CD14-positive monocyte (primary cell): Measurements from ENCODE around the gene SPART. TPM values are rescaled to one million over a fixed set of nuclear protein-coding genes. Genes with fewer than 3 reads are reported as not detected.
A peak's percentile ranks its signal among the peaks of the same experiment; 100 is the strongest.

Source experiments
- DNase-seq, 3 donors: peaks; one replicate each; pipeline ENCODE4 v3.0.0-alpha.2; 2011 to 2022
- H2AFZ ChIP-seq: 2 replicates; pipeline ENCODE4 v1.6.0; 2012; ENCODE audit warnings: mild to moderate bottlenecking, low read depth, low read length, inconsistent platforms; ENCODE audit not compliant: insufficient read depth, poor library complexity, severe bottlenecking
- H3K27ac ChIP-seq, 2 donors: 1 replicate in 1 of 2; 2 replicates in 1 of 2; pipeline ENCODE4 v1.5.1; 2012 to 2013; ENCODE audit warnings: low read length in 2 of 2, control low read depth in 1 of 2, inconsistent platforms in 1 of 2, low read depth in 1 of 2, mild to moderate bottlenecking in 1 of 2
- H3K27me3 ChIP-seq, 2 donors: one replicate each; pipeline versions ENCODE4 v1.6.0 to v1.6.1; 2011 to 2013; ENCODE audit warnings: low read length in 2 of 2; ENCODE audit not compliant: control insufficient read depth in 2 of 2, insufficient read depth in 2 of 2
- H3K36me3 ChIP-seq, 2 donors: replicated peaks in 1 of 2; 1 replicate in 1 of 2; 2 replicates in 1 of 2; pipeline versions ENCODE4 v1.5.1 to v1.6.1; 2012 to 2013; ENCODE audit warnings: low read length in 2 of 2, control low read depth in 1 of 2, inconsistent platforms in 1 of 2, mild to moderate bottlenecking in 1 of 2; ENCODE audit not compliant: insufficient read depth in 2 of 2, control insufficient read depth in 1 of 2
- H3K4me1 ChIP-seq, 2 donors: 1 replicate in 1 of 2; 2 replicates in 1 of 2; pipeline versions ENCODE4 v1.5.1 to v1.6.1; 2012 to 2013; ENCODE audit warnings: low read length in 2 of 2, control low read depth in 1 of 2, inconsistent platforms in 1 of 2, mild to moderate bottlenecking in 1 of 2, moderate library complexity in 1 of 2; ENCODE audit not compliant: insufficient read depth in 2 of 2, control insufficient read depth in 1 of 2
- H3K4me2 ChIP-seq: replicated peaks from 2 replicates; pipeline ENCODE3; 2012; ENCODE audit warnings: low read length, moderate library complexity, mild to moderate bottlenecking; ENCODE audit not compliant: poor library complexity, severe bottlenecking; ENCODE audit errors: extremely low read depth
- H3K4me3 ChIP-seq, 3 experiments: fragments of 200-600 bp in 1 of 3; sonication (generic) in 1 of 3; replicated peaks in 1 of 3; 1 replicate in 2 of 3; 2 replicates in 1 of 3; pipeline ENCODE4 v1.5.1; 2011 to 2013; ENCODE audit warnings: low read length in 3 of 3, mild to moderate bottlenecking in 3 of 3, control low read depth in 2 of 3, low read depth in 2 of 3, inconsistent platforms in 1 of 3, moderate library complexity in 1 of 3
- H3K79me2 ChIP-seq: 2 replicates; pipeline ENCODE4 v1.6.0; 2012; ENCODE audit warnings: mild to moderate bottlenecking, control low read depth, inconsistent platforms, low read length, moderate library complexity; ENCODE audit not compliant: insufficient read depth
- H3K9ac ChIP-seq: 2 replicates; pipeline ENCODE4 v1.6.0; 2017; ENCODE audit warnings: low read length, mild to moderate bottlenecking; ENCODE audit not compliant: insufficient read depth, poor library complexity, severe bottlenecking
- H3K9me3 ChIP-seq, 2 donors: replicated peaks in 1 of 2; 1 replicate in 1 of 2; 2 replicates in 1 of 2; pipeline versions ENCODE4 v1.5.1 to v1.6.1; 2012 to 2013; ENCODE audit warnings: low read length in 2 of 2, control low read depth in 1 of 2; ENCODE audit not compliant: control insufficient read depth in 1 of 2, insufficient read depth in 1 of 2
- H4K20me1 ChIP-seq: 2 replicates; pipeline ENCODE4 v1.6.0; 2012; ENCODE audit warnings: mild to moderate bottlenecking, low read length, control low read depth, moderate library complexity; ENCODE audit not compliant: insufficient read depth
- H3K27ac Mint-ChIP-seq, 7 donors: one replicate each; pipeline ENCODE4 v1.8.0; 2020; ENCODE audit warnings: mild to moderate bottlenecking in 7 of 7, mixed read lengths in 7 of 7, moderate library complexity in 6 of 7, inconsistent platforms in 2 of 7
- H3K27me3 Mint-ChIP-seq, 3 donors: one replicate each; pipeline ENCODE4 v1.8.0; 2021 to 2022; ENCODE audit warnings: low read depth in 3 of 3, mild to moderate bottlenecking in 3 of 3, mixed read lengths in 3 of 3, moderate library complexity in 3 of 3, inconsistent platforms in 1 of 3
- H3K36me3 Mint-ChIP-seq, 2 donors: one replicate each; pipeline ENCODE4 v1.8.0; 2020; ENCODE audit warnings: mixed read lengths in 2 of 2, inconsistent platforms in 1 of 2, mild to moderate bottlenecking in 1 of 2
- H3K4me1 Mint-ChIP-seq: one replicate; pipeline ENCODE4 v1.8.0; 2020; ENCODE audit warnings: mild to moderate bottlenecking, mixed read lengths
- H3K4me3 Mint-ChIP-seq, 2 donors: one replicate each; pipeline ENCODE4 v1.8.0; 2020; ENCODE audit warnings: mild to moderate bottlenecking in 2 of 2, mixed read lengths in 2 of 2, moderate library complexity in 1 of 2
- H3K9me3 Mint-ChIP-seq, 7 donors: one replicate each; pipeline ENCODE4 v1.8.0; 2020 to 2022; ENCODE audit warnings: mixed read lengths in 7 of 7, mild to moderate bottlenecking in 6 of 7, moderate library complexity in 6 of 7, inconsistent platforms in 2 of 7
- CTCF ChIP-seq: fragments of 200-600 bp; IDR thresholded peaks from one replicate; pipeline ENCODE4 v1.8.0; 2022; ENCODE audit warnings: antibody characterized with exemption, mild to moderate bottlenecking
- WGBS: methylation state at CpG from one replicate; pipeline ENCODE4 v1.1.5; 2013; ENCODE audit warnings: missing lambda C conversion rate; ENCODE audit not compliant: insufficient coverage; 5-methylcytosine and 5-hydroxymethylcytosine counted together
- intact Hi-C, 2 donors: fragments of 100-400 bp; cut with micrococcal nuclease; formaldehyde crosslinking; loops; one replicate each; pipeline versions ENCODE4 v1.15.0 to v1.15.1; 2023
- polyA plus RNA-seq, 3 donors: library from polyadenylated mRNA; depleted of rRNA in 1 of 3; unstranded in 2 of 3; stranded (reverse) in 1 of 3; fragments of 300-500 nt in 2 of 3; fragments of >200 nt in 1 of 3; fragmentation: Illumina TruSeq in 2 of 3; gene quantifications; 1 replicate in 2 of 3; 2 replicates in 1 of 3; pipeline ENCODE4 v1.2.3, GENCODE V29; 2012 to 2021

The SPART gene
- polyA plus RNA-seq, 3 donors, result 24.4 to 37.0 (median 29.8) TPM

GRCh38 chr13:36362251-36362650, 16.1 kb upstream of the SPART start:
- intact Hi-C loops, result no loop called here
- Histone ChIP-seq H3K4me2 (no peak overlapping the region), H3K36me3 (no peaks in the 10 kb centered on the region), H3K9ac (no peak overlapping the region), H3K27ac (no peak overlapping the region), H3K27me3 (no peaks in the 10 kb centered on the region), H2AFZ (no peak overlapping the region), H3K4me3 (no peak overlapping the region), H4K20me1 (no peaks in the 10 kb centered on the region), H3K9me3 (no peaks in the 10 kb centered on the region), H3K79me2 (no peaks in the 10 kb centered on the region), H3K4me1 (no peaks in the 10 kb centered on the region)
- Mint-ChIP-seq H3K4me3 (no peak overlapping the region), H3K36me3 (peaks cover 5% of the 10 kb centered on the region in 2 donors), H3K27ac (peak overlapping the region in 1 of 7 donors; percentile 8), H3K27me3 (no peaks in the 10 kb centered on the region), H3K4me1 (peaks cover 3% of the 10 kb centered on the region), H3K9me3 (no peaks in the 10 kb centered on the region)
- peak in 2 of 3 donors; percentile 9 to 37 for DNase-seq
- WGBS, result no CpG with 5 or more reads among the region's 2 CpGs
- no peak for TF ChIP-seq CTCF

- Mint-ChIP-seq H3K36me3 (no peaks in the 10 kb centered on the region), H3K27ac (no peak overlapping the region), H3K4me1 (peaks cover 3% of the 10 kb centered on the region), H3K4me3 (no peak overlapping the region), H3K9me3 (no peaks in the 10 kb centered on the region), H3K27me3 (peaks cover 0 to 2% (median 0%) of the 10 kb centered on the region in 3 donors)
- H3K27ac ChIP-seq, result no peak overlapping the region
- no peaks in the 10 kb centered on the region for H3K79me2 ChIP-seq
- no peaks in the 10 kb centered on the region for H3K36me3 ChIP-seq
- no peak overlapping the region for H3K9ac ChIP-seq
- no peak overlapping the region for H3K4me2 ChIP-seq
- H3K4me3 ChIP-seq, result no peak overlapping the region
- no peaks in the 10 kb centered on the region for H3K27me3 ChIP-seq
- no peak for DNase-seq
- no peaks in the 10 kb centered on the region for H3K4me1 ChIP-seq
- WGBS, result no CpG with 5 or more reads among the region's 1 CpG
- TF ChIP-seq CTCF, result no peak
- no peaks in the 10 kb centered on the region for H4K20me1 ChIP-seq
- H3K9me3 ChIP-seq, result no peaks in the 10 kb centered on the region
- intact Hi-C loops, result no loop called here
- no peak overlapping the region for H2AFZ ChIP-seq
These were observed 14.7 kb upstream of the SPART start for GRCh38 chr13:36360903-36361302.
